ENCODE measurements around the gene CDK14.

The CDK14 gene

GRCh38 chr7:91019686-91020385 lies 423.7 kb downstream of the CDK14 start:
- Histone ChIP-seq H3K36me3 (replicated peaks) (no peaks in the 10 kb centered on the region), H3K4me1 (no peaks in the 10 kb centered on the region), H3K27me3 (ENCODE audit: low read depth) (no peaks in the 10 kb centered on the region), H3K9me3 (no peaks in the 10 kb centered on the region), H3K4me3 (no peak overlapping the region)
- in situ Hi-C loops (cut with MboI; ENCODE audit: low sequenced_read_pairs): no loop called here
- no peak for DNase-seq (ENCODE audit: low spot score in 2 of 2)

GRCh38 chr7:91020636-91021385 lies 424.7 kb downstream of the CDK14 start:
- no peak for DNase-seq (ENCODE audit: low spot score in 2 of 2)
- in situ Hi-C loops (cut with MboI; ENCODE audit: low sequenced_read_pairs): no loop called here
- H3K9me3 ChIP-seq: no peaks in the 10 kb centered on the region
- no peaks in the 10 kb centered on the region for H3K4me1 ChIP-seq
- H3K4me3 ChIP-seq: no peak overlapping the region
- H3K36me3 ChIP-seq (replicated peaks): no peaks in the 10 kb centered on the region
- H3K27me3 ChIP-seq (ENCODE audit: low read depth): no peaks in the 10 kb centered on the region

DNA sequence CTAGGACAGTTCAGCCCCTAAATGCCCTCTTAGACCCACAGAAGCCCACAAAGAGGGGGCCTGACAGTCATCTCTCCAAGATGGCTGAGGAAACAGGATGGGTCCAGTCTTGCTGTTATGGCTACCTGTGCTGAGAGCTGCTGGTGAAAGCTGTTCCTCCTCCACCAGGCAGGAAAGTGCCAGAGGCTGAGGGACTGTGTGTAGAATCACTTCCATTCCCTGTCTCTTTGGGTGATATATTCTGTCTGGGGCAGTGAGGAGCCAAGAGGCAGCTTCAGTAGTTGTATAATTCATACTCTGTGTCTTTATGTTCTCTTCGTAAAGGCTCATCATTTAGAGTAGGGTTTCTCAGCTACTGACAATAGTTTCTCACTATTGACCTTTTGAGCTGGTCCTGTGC lies 425.8 kb downstream of the CDK14 start:
- no peaks in the 10 kb centered on the region for H3K4me1 ChIP-seq
- in situ Hi-C loops (cut with MboI; ENCODE audit: low sequenced_read_pairs): no loop called here
- H3K27me3 ChIP-seq (ENCODE audit: low read depth): no peaks in the 10 kb centered on the region
- H3K36me3 ChIP-seq (replicated peaks): no peaks in the 10 kb centered on the region
- no peaks in the 10 kb centered on the region for H3K9me3 ChIP-seq
- no peak for DNase-seq (ENCODE audit: low spot score in 2 of 2)
- no peak overlapping the region for H3K4me3 ChIP-seq

- Histone ChIP-seq H3K9me3 (no peaks in the 10 kb centered on the region), H3K4me1 (no peaks in the 10 kb centered on the region), H3K27me3 (ENCODE audit: low read depth) (no peaks in the 10 kb centered on the region), H3K4me3 (no peak overlapping the region), H3K36me3 (replicated peaks) (no peaks in the 10 kb centered on the region)
- DNase-seq (ENCODE audit: low spot score in 2 of 2): no peak
- in situ Hi-C loops (cut with MboI; ENCODE audit: low sequenced_read_pairs): loop anchor here (25.0 kb wide), 1 partner anchor 564 kb away; the partner anchor contains the start of gene PTTG1IP2
Observed at GRCh38 chr7:91025906-91026390, 429.8 kb downstream of the CDK14 start.

DNA sequence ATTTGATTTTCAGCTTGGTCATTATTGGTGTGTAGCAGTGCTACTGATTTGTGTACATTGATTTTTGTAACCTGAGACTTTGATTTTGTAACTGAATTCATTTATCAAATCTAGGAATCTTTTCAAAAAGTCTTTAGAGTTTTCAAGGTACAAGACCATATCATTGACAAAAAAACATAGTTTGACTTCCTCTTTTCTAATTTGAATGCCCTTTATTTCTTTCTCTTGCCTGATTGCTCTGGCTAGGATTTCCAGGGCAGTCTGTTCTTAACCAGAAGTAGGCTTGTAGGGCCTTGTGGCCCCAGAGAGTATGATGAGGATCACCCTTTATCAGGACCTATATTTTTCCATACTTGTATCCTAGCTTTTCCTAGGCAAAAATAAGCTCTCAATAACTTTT lies 433.6 kb downstream of the CDK14 start:
- Histone ChIP-seq H3K36me3 (replicated peaks) (no peaks in the 10 kb centered on the region), H3K9me3 (no peaks in the 10 kb centered on the region), H3K4me3 (no peak overlapping the region), H3K27me3 (ENCODE audit: low read depth) (no peaks in the 10 kb centered on the region), H3K4me1 (no peaks in the 10 kb centered on the region)
- DNase-seq (ENCODE audit: low spot score in 2 of 2): no peak
- in situ Hi-C loops (cut with MboI; ENCODE audit: low sequenced_read_pairs): loop anchor here (25.0 kb wide), 1 partner anchor 567 kb away; the partner anchor contains the start of gene PTTG1IP2

- H3K27me3 ChIP-seq (ENCODE audit: low read depth): no peaks in the 10 kb centered on the region
- H3K4me3 ChIP-seq: no peak overlapping the region
- in situ Hi-C loops (cut with MboI; ENCODE audit: low sequenced_read_pairs): loop anchor here (25.0 kb wide), 1 partner anchor 569 kb away; the partner anchor contains the start of gene PTTG1IP2
- DNase-seq (ENCODE audit: low spot score in 2 of 2): no peak
- H3K9me3 ChIP-seq: no peaks in the 10 kb centered on the region
- H3K36me3 ChIP-seq (replicated peaks): no peaks in the 10 kb centered on the region
- no peaks in the 10 kb centered on the region for H3K4me1 ChIP-seq
Observed at GRCh38 chr7:91030680-91031380, 434.7 kb downstream of the CDK14 start.

- peak in 1 of 2 experiments; percentile 11 for DNase-seq (ENCODE audit: low spot score in 2 of 2)
- Histone ChIP-seq H3K9me3 (no peaks in the 10 kb centered on the region), H3K36me3 (replicated peaks) (no peaks in the 10 kb centered on the region), H3K4me1 (no peaks in the 10 kb centered on the region), H3K27me3 (ENCODE audit: low read depth) (no peaks in the 10 kb centered on the region), H3K4me3 (no peak overlapping the region)
- in situ Hi-C loops (cut with MboI; ENCODE audit: low sequenced_read_pairs): loop anchor here (25.0 kb wide), 1 partner anchor 569 kb away; the partner anchor contains the start of gene PTTG1IP2
Observed at GRCh38 chr7:91031757-91032156, 435.6 kb downstream of the CDK14 start.

DNA sequence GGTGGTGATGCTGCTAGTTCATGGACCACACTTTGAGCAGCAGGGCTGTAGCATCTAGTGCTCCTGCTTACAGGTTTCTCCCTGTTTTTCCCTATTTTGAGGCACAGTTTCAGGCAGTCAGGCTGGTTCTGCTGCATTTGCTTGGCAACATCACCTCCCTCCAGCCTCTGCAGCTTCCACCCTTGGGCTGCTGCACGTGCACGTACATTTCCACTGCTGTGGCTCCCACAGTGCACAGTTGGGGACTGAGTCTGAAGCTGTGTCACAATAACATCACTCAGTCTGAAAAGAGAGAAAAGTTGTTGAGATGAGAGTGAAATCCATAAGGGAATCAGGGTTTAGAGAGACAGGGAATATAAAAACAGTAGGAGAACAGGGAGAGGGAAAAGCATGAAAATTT lies 437.5 kb downstream of the CDK14 start:
- Histone ChIP-seq H3K9me3 (no peaks in the 10 kb centered on the region), H3K4me1 (no peaks in the 10 kb centered on the region), H3K36me3 (replicated peaks) (no peaks in the 10 kb centered on the region), H3K4me3 (no peak overlapping the region), H3K27me3 (ENCODE audit: low read depth) (no peaks in the 10 kb centered on the region)
- no peak for DNase-seq (ENCODE audit: low spot score in 2 of 2)
- in situ Hi-C loops (cut with MboI; ENCODE audit: low sequenced_read_pairs): loop anchor here (25.0 kb wide), 1 partner anchor 571 kb away; the partner anchor contains the start of gene PTTG1IP2

DNA sequence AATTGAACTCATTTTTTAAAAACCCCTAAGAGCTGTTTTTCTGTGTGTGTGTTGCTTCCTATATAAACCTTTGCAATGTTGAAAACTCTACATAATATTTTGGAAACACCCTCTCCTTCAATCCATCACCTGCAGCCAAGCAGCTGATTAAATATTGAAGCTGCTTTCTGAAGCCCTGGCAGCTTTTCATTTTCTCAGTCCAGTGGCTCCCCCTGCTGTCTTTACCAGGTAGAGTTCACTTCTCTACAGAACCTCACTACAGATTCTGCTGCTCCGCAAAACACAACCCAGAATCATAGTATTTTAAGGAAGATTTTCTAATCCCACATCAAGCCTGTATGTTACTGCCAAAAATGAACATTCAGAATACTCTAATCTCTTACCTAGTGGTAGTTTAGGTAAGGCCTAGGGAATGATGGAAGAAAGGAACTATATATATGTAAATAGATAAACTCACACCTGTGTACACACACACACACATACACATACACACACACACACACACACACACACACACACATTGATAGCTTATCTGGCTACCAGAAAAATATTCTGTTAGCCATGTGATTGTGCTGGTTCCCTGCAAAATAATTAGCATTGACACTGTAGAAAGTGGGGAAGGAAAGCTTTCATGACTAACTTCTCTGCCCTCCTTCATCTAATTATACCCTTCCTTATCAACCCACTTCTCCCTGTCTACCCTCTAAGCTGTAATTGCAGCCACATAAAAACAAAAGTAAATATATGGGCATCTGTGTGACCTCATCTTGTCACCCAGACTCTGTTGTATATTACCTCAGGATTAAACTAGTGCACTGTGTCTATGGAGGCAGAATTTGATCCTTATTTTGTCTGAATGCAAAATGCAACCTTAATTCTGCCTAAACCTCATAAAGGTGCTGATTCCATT lies 438.6 kb downstream of the CDK14 start:
- Histone ChIP-seq H3K4me3 (no peak overlapping the region), H3K4me1 (no peaks in the 10 kb centered on the region), H3K27me3 (ENCODE audit: low read depth) (no peaks in the 10 kb centered on the region), H3K36me3 (replicated peaks) (no peaks in the 10 kb centered on the region), H3K9me3 (no peaks in the 10 kb centered on the region)
- in situ Hi-C loops (cut with MboI; ENCODE audit: low sequenced_read_pairs): loop anchor here (25.0 kb wide), 1 partner anchor 572 kb away; the partner anchor contains the start of gene PTTG1IP2
- DNase-seq (ENCODE audit: low spot score in 2 of 2): peak; percentile 39 to 74

- peaks cover 13% of the 10 kb centered on the region for H3K4me1 ChIP-seq
- in situ Hi-C loops (cut with MboI; ENCODE audit: low sequenced_read_pairs): loop anchor here (25.0 kb wide), 1 partner anchor 577 kb away; the partner anchor contains the start of gene PTTG1IP2
- no peaks in the 10 kb centered on the region for H3K36me3 ChIP-seq (replicated peaks)
- H3K27me3 ChIP-seq (ENCODE audit: low read depth): no peaks in the 10 kb centered on the region
- H3K9me3 ChIP-seq: no peaks in the 10 kb centered on the region
- H3K4me3 ChIP-seq: no peak overlapping the region
- DNase-seq (ENCODE audit: low spot score in 2 of 2): no peak
Observed at GRCh38 chr7:91039033-91039432, 442.9 kb downstream of the CDK14 start.

GRCh38 chr7:91041141-91041540 lies 445.0 kb downstream of the CDK14 start:
- H3K27me3 ChIP-seq (ENCODE audit: low read depth): no peaks in the 10 kb centered on the region
- DNase-seq (ENCODE audit: low spot score in 2 of 2): no peak
- peaks cover 17% of the 10 kb centered on the region for H3K4me1 ChIP-seq
- H3K4me3 ChIP-seq: no peak overlapping the region
- H3K36me3 ChIP-seq (replicated peaks): no peaks in the 10 kb centered on the region
- in situ Hi-C loops (cut with MboI; ENCODE audit: low sequenced_read_pairs): loop anchor here (25.0 kb wide), 1 partner anchor 579 kb away; the partner anchor contains the start of gene PTTG1IP2
- H3K9me3 ChIP-seq: no peaks in the 10 kb centered on the region

DNA sequence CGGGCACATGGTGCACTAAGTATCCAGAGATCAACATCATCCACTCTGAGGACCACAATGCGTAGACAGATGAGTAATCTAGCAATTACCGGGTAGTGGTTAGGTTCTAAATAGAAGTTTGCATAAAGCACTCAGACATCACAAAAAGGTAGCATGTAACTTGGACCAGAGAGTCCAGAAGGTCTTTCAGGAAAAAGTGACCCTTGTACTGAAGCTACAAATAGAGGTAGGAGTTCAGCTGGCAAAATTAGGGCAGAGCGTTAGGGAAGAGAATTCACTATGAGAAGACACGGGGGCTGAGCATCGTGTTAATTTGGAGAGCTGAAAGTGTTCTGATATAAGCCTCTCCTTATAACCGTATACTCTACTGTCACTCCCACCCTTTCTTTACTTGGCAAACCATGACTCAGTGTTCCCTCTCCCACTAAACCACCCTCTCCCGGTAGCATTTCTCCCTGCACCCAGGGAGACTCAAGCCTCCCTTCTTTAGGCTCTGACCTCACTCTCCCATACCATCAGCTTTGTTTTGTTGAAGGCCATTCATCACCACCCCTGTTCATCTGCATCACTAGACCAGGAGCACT lies 445.9 kb downstream of the CDK14 start:
- no peak for DNase-seq (ENCODE audit: low spot score in 2 of 2)
- Histone ChIP-seq H3K4me3 (no peak overlapping the region), H3K9me3 (no peaks in the 10 kb centered on the region), H3K4me1 (peaks cover 17% of the 10 kb centered on the region), H3K36me3 (replicated peaks) (no peaks in the 10 kb centered on the region), H3K27me3 (ENCODE audit: low read depth) (no peaks in the 10 kb centered on the region)
- in situ Hi-C loops (cut with MboI; ENCODE audit: low sequenced_read_pairs): loop anchor here (25.0 kb wide), 1 partner anchor 580 kb away; the partner anchor contains the start of gene PTTG1IP2

All from HAP-1 (cell line).